ENCODE measurements around the gene PPP1R3A. TPM values are rescaled to one million over a fixed set of nuclear protein-coding genes. Genes with fewer than 3 reads are reported as not detected.
"Not testable (repeated sequence)": the region's sequence is repeated elsewhere in the genome, so short reads cannot be mapped to it uniquely, and the experiment has no call there.

Gene PPP1R3A
- total RNA-seq (not detected), total RNA-seq (0 reads per million in 2 donors)

GRCh38 chr7:113918946-113919345 is at the start of gene PPP1R3A:
Gene PPP1R3A (minus strand): TSS chr7:113919009. CDS start chr7:113918996, 13 bp downstream.
- H3K9me3 ChIP-seq (ENCODE audit: control insufficient read depth, low read length, poor library complexity, severe bottlenecking), result no peaks in the 10 kb centered on the region
- Mint-ChIP-seq H3K27me3 (no peaks in the 10 kb centered on the region), H3K27ac (no peak within 1 kb of the TSS), H3K4me1 (no peaks in the 10 kb centered on the region), H3K4me3 (no peak within 1 kb of the TSS), H3K36me3 (ENCODE audit: low read depth) (no peaks in the 10 kb centered on the region)
- ATAC-seq, result no peak
- no peak for DNase-seq

GRCh38 chr7:113963356-113963755 is 44.5 kb upstream of the PPP1R3A start:
- ATAC-seq (no peak), DNase-seq (no peak)
- H3K4me3 Mint-ChIP-seq, result no peak overlapping the region
- no peaks in the 10 kb centered on the region for H3K9me3 ChIP-seq (ENCODE audit: control insufficient read depth, low read length, poor library complexity, severe bottlenecking)
- H3K27ac Mint-ChIP-seq, result no peak overlapping the region
- no peaks in the 10 kb centered on the region for H3K4me1 Mint-ChIP-seq
- H3K27me3 Mint-ChIP-seq, result no peaks in the 10 kb centered on the region
- no peaks in the 10 kb centered on the region for H3K36me3 Mint-ChIP-seq (ENCODE audit: low read depth)

GRCh38 chr7:113959910-113960309 is 41.1 kb upstream of the PPP1R3A start:
- Mint-ChIP-seq H3K27ac (no peak overlapping the region), H3K36me3 (ENCODE audit: low read depth) (no peaks in the 10 kb centered on the region), H3K27me3 (no peaks in the 10 kb centered on the region), H3K4me1 (no peaks in the 10 kb centered on the region), H3K4me3 (no peak overlapping the region)
- DNase-seq, result no peak
- H3K9me3 ChIP-seq (ENCODE audit: control insufficient read depth, low read length, poor library complexity, severe bottlenecking), result no peaks in the 10 kb centered on the region
- ATAC-seq, result no peak

- no peaks in the 10 kb centered on the region for H3K9me3 ChIP-seq (ENCODE audit: control insufficient read depth, low read length, poor library complexity, severe bottlenecking)
- DNase-seq (no peak), ATAC-seq (no peak)
- no peak overlapping the region for H3K27ac Mint-ChIP-seq
- H3K36me3 Mint-ChIP-seq (ENCODE audit: low read depth), result no peaks in the 10 kb centered on the region
- no peaks in the 10 kb centered on the region for H3K27me3 Mint-ChIP-seq
- no peaks in the 10 kb centered on the region for H3K4me1 Mint-ChIP-seq
- H3K4me3 Mint-ChIP-seq, result no peak overlapping the region
Observed at GRCh38 chr7:113955157-113955556, 36.3 kb upstream of the PPP1R3A start.

GRCh38 chr7:113953553-113953952 is 34.7 kb upstream of the PPP1R3A start:
- Mint-ChIP-seq H3K4me1 (no peaks in the 10 kb centered on the region), H3K4me3 (no peak overlapping the region), H3K36me3 (ENCODE audit: low read depth) (no peaks in the 10 kb centered on the region), H3K27me3 (no peaks in the 10 kb centered on the region), H3K27ac (no peak overlapping the region)
- ATAC-seq, result no peak
- no peak for DNase-seq
- H3K9me3 ChIP-seq (ENCODE audit: control insufficient read depth, low read length, poor library complexity, severe bottlenecking), result no peaks in the 10 kb centered on the region

GRCh38 chr7:113945018-113945938 is 26.5 kb upstream of the PPP1R3A start:
- Mint-ChIP-seq H3K4me3 (no peak overlapping the region), H3K27me3 (no peaks in the 10 kb centered on the region), H3K36me3 (ENCODE audit: low read depth) (no peaks in the 10 kb centered on the region), H3K4me1 (no peaks in the 10 kb centered on the region), H3K27ac (no peak overlapping the region)
- no peak for DNase-seq
- no peaks in the 10 kb centered on the region for H3K9me3 ChIP-seq (ENCODE audit: control insufficient read depth, low read length, poor library complexity, severe bottlenecking)
- ATAC-seq, result no peak

GRCh38 chr7:113936982-113937381 is 18.2 kb upstream of the PPP1R3A start:
- DNase-seq, result no peak
- H3K4me1 Mint-ChIP-seq, result no peaks in the 10 kb centered on the region
- no peaks in the 10 kb centered on the region for H3K27me3 Mint-ChIP-seq
- no peak overlapping the region for H3K27ac Mint-ChIP-seq
- H3K36me3 Mint-ChIP-seq (ENCODE audit: low read depth), result peaks cover 3% of the 10 kb centered on the region
- ATAC-seq, result no peak
- no peaks in the 10 kb centered on the region for H3K9me3 ChIP-seq (ENCODE audit: control insufficient read depth, low read length, poor library complexity, severe bottlenecking)
- H3K4me3 Mint-ChIP-seq, result no peak overlapping the region

GRCh38 chr7:113936535-113936934 is 17.7 kb upstream of the PPP1R3A start:
- Mint-ChIP-seq H3K36me3 (ENCODE audit: low read depth) (peaks cover 3% of the 10 kb centered on the region), H3K27me3 (no peaks in the 10 kb centered on the region), H3K27ac (no peak overlapping the region), H3K4me3 (no peak overlapping the region), H3K4me1 (no peaks in the 10 kb centered on the region)
- no peaks in the 10 kb centered on the region for H3K9me3 ChIP-seq (ENCODE audit: control insufficient read depth, low read length, poor library complexity, severe bottlenecking)
- DNase-seq, result no peak
- no peak for ATAC-seq

GRCh38 chr7:113929389-113929788 is 10.6 kb upstream of the PPP1R3A start:
- H3K36me3 Mint-ChIP-seq (ENCODE audit: low read depth); H3K27me3 Mint-ChIP-seq; H3K4me3 Mint-ChIP-seq; H3K9me3 ChIP-seq (ENCODE audit: control insufficient read depth, low read length, poor library complexity, severe bottlenecking); H3K4me1 Mint-ChIP-seq; H3K27ac Mint-ChIP-seq; ATAC-seq; DNase-seq: not testable (repeated sequence)

GRCh38 chr7:113928112-113928511 is 9.3 kb upstream of the PPP1R3A start:
- no peaks in the 10 kb centered on the region for H3K4me1 Mint-ChIP-seq
- H3K27ac Mint-ChIP-seq, result no peak overlapping the region
- no peak overlapping the region for H3K4me3 Mint-ChIP-seq
- ATAC-seq, result no peak
- DNase-seq, result no peak
- no peaks in the 10 kb centered on the region for H3K36me3 Mint-ChIP-seq (ENCODE audit: low read depth)
- H3K9me3 ChIP-seq (ENCODE audit: control insufficient read depth, low read length, poor library complexity, severe bottlenecking), result no peaks in the 10 kb centered on the region
- no peaks in the 10 kb centered on the region for H3K27me3 Mint-ChIP-seq

GRCh38 chr7:113922049-113922448 is 3.2 kb upstream of the PPP1R3A start:
- Mint-ChIP-seq H3K27me3 (no peaks in the 10 kb centered on the region), H3K27ac (no peak overlapping the region)

GRCh38 chr7:113921363-113921762 is 2.6 kb upstream of the PPP1R3A start:
- Mint-ChIP-seq H3K36me3 (ENCODE audit: low read depth) (no peaks in the 10 kb centered on the region), H3K4me1 (no peaks in the 10 kb centered on the region)

More at GRCh38 chr7:113922049-113922448, 3.2 kb upstream of the PPP1R3A start:
- Mint-ChIP-seq H3K4me3 (no peak overlapping the region), H3K36me3 (ENCODE audit: low read depth) (no peaks in the 10 kb centered on the region), H3K4me1 (no peaks in the 10 kb centered on the region)
- ATAC-seq (no peak), DNase-seq (no peak)
- H3K9me3 ChIP-seq (ENCODE audit: control insufficient read depth, low read length, poor library complexity, severe bottlenecking), result no peaks in the 10 kb centered on the region

GRCh38 chr7:113917840-113918239 is 969 bp downstream of the PPP1R3A start:
- no peaks in the 10 kb centered on the region for H3K9me3 ChIP-seq (ENCODE audit: control insufficient read depth, low read length, poor library complexity, severe bottlenecking)
- H3K27ac Mint-ChIP-seq, result no peak overlapping the region
- H3K27me3 Mint-ChIP-seq, result no peaks in the 10 kb centered on the region
- H3K4me1 Mint-ChIP-seq, result no peaks in the 10 kb centered on the region
- ATAC-seq, result no peak
- no peak for DNase-seq
- no peak overlapping the region for H3K4me3 Mint-ChIP-seq
- no peaks in the 10 kb centered on the region for H3K36me3 Mint-ChIP-seq (ENCODE audit: low read depth)

More at GRCh38 chr7:113921363-113921762, 2.6 kb upstream of the PPP1R3A start:
- H3K9me3 ChIP-seq (ENCODE audit: control insufficient read depth, low read length, poor library complexity, severe bottlenecking), result no peaks in the 10 kb centered on the region
- ATAC-seq, result no peak
- H3K4me3 Mint-ChIP-seq, result no peak overlapping the region
- no peaks in the 10 kb centered on the region for H3K27me3 Mint-ChIP-seq
- no peak overlapping the region for H3K27ac Mint-ChIP-seq
- no peak for DNase-seq

GRCh38 chr7:113915956-113916355 is 2.9 kb downstream of the PPP1R3A start:
- H3K9me3 ChIP-seq (ENCODE audit: control insufficient read depth, low read length, poor library complexity, severe bottlenecking), result no peaks in the 10 kb centered on the region
- Mint-ChIP-seq H3K27me3 (no peaks in the 10 kb centered on the region), H3K4me1 (no peaks in the 10 kb centered on the region), H3K27ac (no peak overlapping the region), H3K4me3 (no peak overlapping the region), H3K36me3 (ENCODE audit: low read depth) (no peaks in the 10 kb centered on the region)
- no peak for DNase-seq
- no peak for ATAC-seq
